ENCODE results near the gene ZNF429. TPM values are rescaled to one million over a fixed set of nuclear protein-coding genes. Genes with fewer than 3 reads are reported as not detected.
"Not testable (repeated sequence)": the region's sequence is repeated elsewhere in the genome, so short reads cannot be mapped to it uniquely, and the experiment has no call there.

Gene ZNF429
- total RNA-seq, 1 donor from 2014 or later, result 10.8 TPM

DNA sequence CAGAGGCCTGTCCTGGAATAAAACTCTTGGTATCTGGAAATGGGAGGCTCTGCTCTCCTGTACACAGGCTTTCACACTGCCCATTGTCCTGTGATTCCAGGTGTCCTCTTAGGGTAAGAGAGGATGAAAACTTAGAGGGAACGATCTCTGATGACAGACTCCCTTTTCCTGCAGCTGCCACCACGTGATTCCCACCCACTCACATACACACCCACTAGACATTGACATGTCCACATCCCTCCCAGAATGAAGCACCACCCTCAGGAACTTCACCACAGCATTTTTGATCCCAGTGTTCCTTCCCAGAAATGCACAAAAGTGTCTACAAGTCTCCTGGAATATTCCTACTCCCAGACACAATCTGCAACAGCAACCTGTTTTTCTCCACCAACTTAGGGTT lies 8.2 kb downstream of the ZNF429 start:
- DNase-seq (ENCODE audit: low read depth), result no peak

DNA sequence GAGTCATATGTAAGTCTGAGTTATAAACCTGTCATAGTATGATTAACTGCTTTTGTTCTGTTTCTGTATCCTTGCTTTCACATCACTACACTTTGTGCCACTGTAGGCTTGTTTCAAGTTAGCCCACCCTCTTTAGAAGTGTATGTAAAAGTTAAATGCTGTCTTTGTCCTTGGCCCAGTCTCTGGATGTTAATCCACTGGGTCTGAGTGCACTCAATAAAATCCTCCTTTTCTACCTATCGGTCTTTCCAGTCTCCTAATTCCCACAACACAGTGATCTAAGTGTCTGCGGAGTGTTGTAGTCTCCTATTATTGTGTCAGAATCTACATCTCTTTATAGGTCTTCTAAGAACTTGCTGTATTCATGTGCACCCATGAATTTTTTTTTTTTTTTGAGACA lies 14.1 kb downstream of the ZNF429 start:
- no peak for DNase-seq (ENCODE audit: low read depth)

DNA sequence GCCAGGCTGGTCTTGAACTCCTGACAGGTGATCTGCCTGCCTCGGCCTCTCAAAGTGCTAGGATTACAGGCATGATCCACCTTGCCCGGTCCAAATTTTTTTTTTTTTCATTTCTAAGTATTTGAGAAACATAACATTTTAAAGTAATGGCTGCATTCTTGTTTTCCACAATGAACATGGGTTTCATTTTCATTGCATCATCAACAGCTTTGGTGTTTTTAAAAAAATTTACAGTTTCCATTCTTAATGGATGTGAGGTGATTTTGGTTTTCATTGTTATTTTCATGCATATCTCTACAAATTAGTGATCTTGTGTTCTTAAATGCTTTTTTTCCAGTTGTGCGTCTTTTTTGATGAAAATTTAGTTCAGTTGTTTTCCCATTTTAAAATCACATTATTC lies 27.5 kb downstream of the ZNF429 start:
- DNase-seq (ENCODE audit: low read depth), result no peak

DNA sequence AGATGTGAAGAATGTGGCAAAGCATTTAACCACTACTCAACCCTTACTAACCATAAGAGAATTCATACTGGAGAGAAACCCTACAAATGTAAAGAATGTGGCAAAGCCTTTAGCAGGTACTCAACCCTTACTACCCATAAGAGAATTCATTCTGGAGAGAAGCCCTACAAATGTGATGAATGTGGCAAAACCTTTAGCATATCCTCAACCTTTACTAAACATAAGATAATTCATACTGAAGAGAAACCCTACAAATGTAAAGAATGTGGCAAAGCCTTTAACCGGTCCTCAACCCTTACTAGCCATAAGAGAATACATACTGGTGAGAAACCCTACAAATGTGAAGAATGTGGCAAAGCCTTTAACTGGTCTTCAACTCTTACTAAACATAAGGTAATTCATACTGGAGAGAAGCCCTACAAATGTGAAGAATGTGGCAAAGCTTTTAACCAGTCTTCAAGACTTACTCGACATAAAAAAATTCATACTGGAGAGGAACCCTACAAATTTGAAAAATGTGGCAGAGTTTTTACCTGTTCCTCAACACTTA lies 31.4 kb downstream of the ZNF429 start:
- not testable (repeated sequence) for DNase-seq (ENCODE audit: low read depth)

DNA sequence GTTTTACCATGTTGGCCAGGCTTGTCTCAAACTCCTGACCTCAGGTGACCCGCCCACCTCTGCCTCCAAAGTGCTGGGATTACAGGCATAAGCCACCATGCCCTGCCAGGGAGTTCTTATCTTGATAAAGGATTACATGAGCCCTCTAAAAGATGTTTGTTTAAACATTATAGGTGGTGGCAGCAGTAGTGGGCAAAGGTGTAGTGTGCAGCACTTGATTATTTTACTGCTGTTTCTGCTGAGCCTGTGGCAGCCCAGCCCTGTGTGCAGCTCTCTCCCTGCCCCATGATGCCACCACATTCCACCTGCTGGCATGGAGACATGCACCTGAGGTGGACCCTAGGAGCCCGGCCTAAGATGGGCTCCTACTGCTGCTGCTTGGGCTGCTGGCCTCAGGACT lies 54.0 kb downstream of the ZNF429 start:
- DNase-seq (ENCODE audit: low read depth), result no peak

DNA sequence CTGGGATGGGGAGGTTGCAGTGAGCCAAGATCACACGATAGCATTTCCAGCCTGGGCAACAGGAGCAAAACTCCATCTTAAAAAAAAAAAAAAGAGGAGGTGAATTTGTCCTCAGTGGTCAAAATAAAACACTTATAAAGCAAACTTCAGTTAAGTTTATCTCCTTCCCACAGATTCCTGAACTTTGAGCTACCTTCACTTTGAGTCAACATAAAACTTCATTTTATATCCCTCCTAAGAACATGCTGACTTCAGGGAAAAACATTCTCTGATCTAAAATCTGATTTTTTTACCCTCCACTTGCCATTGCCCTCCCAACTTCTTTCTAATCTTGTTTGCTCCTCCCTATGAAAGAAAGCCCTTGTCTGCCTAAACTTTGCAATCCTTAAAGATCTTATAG lies 59.0 kb downstream of the ZNF429 start:
- no peak for DNase-seq (ENCODE audit: low read depth)

DNA sequence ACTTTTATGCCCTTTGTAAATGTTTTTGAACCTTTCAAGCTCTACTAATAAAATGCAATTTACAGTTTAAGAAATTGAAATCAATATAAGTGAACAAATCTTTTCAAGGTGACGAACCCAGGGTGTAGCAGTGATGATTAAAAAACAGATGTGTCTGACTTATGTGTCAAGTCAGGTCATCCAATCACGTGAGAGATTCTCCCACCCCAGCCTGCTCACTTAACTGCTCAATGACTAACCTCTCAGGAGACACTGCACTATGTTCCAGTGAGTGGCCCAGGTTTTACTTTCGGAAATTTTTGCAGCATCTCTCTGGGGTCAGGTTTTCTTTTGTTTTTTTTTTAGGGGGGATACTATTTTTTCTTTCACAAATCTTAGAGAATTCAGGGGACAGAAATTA lies 60.7 kb downstream of the ZNF429 start:
- peak; percentile 25 for DNase-seq (ENCODE audit: low read depth)

DNA sequence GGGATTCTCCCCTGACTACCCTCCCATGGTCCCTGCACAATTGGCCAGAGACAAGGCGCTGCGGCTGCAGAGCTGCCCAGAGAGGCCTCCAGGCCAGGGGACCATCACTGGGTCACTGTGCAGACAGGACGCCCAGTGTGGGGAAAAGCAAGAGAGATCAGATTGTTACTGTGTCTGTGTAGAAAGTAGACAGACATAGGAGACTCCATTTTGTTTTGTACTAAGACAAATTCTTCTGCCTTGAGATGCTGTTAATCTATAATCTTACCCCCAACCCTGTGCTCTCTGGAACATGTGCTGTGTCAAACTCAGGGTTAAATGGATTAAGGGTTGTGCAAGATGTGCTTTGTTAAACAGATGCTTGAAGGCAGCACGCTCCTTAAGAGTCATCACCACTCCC lies 62.4 kb downstream of the ZNF429 start:
- not testable (repeated sequence) for DNase-seq (ENCODE audit: low read depth)

DNA sequence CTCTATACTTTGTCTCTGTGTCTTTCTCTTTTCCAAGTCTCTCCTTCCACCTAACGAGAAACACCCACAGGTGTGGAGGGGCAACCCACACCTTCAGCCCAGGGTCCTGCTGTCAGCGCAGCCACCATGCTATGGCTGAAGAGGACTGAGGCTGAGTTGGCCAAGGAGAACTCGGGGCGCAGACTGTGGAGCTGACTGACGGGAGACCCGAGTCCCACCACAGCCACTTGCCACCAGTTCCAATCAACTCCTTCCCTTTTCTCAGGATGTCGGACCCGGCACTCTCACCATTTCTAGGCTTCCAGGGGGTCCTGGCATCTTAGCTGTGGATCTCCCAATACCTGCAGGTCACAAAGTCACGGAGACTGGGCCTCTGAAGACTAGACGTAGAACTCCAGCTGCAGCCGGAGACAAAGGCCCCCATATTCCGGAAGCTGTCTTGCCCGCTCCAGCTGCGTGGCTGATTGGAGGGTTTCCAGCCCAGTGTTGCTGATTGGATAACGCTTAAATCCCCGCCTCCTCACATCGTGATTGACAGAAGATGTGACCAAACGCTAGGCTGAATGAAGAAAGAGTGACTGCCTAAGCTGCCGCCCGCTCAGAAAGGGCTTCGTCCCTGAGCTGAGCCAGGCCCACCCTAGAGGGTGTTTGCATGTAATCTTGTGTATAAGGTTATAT lies 63.6 kb downstream of the ZNF429 start:
- DNase-seq (ENCODE audit: low read depth), result peak; percentile 91

DNA sequence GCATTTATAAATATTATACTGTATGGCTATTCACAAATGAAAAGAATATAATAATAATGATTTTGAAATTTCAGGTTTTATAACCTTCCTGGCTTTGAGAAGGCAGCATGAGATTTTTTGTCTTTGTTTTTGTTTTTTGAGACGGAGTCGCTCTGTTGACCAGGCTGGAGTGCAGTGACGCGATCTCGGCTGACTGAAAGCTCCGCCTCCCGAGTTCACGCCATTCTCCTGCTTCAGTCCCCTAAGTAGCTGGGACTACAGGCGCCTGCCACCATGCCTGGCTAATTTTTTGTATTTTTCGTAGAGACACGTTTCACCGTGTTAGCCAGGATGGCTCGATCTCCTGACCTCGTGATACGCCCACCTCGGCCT lies 64.1 kb downstream of the ZNF429 start:
- peak; percentile 48 for DNase-seq (ENCODE audit: low read depth)

DNA sequence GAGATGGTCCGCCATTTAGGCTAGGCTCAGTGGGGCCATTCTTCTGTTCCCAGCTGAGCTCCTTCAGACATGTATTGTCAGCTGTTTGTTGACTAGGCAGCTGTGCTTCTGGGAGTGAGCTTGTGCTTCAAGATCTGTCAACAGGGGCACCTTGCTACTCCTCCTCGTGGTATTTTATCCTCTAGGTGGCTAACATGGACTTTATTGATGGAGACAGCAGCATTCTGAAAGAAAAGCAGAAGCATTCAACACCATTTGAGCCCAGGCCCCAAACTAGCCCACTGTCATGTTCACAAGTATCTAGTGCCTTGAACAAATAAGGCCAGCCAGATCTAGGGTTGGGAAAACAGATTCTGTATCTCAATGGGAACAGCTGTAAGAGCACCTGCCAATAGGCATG lies 65.9 kb downstream of the ZNF429 start:
- no peak for DNase-seq (ENCODE audit: low read depth)

DNA sequence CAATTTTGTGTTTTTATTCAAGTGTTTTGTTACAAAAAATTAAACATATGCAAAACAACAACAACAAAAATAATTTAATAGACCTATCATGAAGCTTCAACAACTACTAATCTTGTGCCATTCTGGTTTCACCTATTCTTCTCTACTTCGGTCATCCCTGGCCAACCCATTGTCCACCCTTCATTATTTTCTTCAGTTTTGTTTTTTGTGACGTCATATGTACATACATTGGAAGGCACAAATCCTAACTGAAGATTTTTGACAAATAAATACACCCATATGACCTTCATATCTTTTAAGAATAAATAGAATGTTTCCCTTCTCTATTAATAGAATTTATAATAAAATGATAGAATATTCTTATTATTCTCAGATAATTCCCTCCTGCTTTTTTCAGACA lies 69.2 kb downstream of the ZNF429 start:
- DNase-seq (ENCODE audit: low read depth), result no peak

DNA sequence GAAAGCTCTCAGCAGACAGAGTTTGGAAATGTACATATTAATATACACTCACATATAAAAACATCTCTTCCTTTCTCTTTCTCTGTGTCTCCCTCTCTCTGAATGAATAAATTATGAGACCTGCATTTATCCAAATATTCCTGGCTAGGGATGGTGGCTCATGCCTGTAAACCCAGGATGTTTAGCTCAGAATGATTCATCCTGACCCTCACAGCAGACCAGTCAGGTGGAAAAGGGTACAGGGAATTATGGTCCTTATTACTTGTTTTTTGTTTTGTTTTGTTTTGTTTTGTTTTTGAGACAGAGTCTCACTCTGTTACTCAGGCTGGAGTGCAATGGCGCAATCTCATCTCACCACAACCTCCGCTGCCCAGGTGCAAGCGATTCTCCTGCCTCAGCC lies 71.1 kb downstream of the ZNF429 start:
- no peak for DNase-seq (ENCODE audit: low read depth)

DNA sequence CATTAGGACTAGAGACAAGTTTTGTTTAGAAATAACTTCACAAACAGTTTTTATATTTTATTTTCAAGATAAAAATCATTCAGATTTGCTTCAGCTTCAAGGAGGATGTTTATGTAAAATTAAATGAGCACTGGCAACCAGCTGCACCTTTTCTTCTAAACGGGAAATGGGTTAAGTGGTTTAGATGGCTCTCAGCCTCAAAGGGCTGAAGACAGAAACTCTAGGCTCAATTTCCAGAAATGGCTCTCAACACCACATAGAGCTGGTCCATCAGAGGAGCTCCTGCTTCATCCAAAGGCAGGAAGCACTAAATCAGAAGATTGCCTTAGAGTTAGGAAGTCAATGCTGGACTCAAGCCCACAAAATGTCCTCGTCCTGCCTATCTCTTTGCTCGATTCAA lies 74.7 kb downstream of the ZNF429 start:
- no peak for DNase-seq (ENCODE audit: low read depth)

DNA sequence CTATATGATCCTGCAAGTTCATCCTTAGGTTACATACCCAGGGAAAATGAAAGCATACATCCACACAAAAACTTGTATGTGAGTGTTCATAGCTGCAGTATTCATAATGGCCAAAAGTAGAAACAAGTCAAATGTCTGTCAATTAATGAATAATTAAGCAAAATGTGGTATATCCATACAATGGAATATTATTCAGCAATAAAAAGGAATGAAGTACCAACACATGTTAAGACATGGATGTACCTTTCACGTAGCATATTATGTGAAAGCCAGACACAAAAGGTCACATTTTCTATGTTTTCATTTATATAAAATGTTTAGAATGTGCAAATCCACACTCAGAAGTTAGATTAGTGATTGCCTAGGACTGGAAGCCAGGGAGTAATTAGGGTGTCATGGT lies 75.4 kb downstream of the ZNF429 start:
- no peak for DNase-seq (ENCODE audit: low read depth)

DNA sequence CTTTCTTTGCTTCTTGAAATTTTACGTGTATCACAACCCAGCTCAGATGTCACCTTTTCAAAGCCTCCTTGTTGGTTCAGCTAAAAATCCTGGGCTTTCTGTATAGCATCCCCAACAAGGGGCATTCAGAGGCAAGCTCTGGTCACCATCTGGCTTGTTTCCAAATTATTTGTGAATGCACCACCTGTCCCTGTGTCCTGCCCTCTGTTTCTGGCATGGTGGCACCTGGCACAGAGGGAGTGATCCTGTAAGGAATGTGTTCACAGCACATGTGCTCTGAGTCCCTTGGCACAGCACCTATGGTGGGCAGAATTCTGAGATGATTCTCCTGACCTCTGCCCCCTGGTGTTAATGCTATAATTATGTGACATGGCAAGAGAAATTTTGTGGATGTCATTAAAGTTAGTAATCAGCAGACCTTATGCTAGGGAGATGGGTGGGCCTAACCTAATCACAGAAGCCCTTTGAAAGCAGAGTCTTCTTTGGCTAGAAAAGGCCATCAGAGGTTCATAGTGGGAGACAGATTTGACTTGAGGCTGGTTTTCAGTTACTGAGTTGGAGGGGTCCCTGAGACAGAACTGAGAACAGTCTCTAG lies 76.3 kb downstream of the ZNF429 start:
- DNase-seq (ENCODE audit: low read depth), result no peak

DNA sequence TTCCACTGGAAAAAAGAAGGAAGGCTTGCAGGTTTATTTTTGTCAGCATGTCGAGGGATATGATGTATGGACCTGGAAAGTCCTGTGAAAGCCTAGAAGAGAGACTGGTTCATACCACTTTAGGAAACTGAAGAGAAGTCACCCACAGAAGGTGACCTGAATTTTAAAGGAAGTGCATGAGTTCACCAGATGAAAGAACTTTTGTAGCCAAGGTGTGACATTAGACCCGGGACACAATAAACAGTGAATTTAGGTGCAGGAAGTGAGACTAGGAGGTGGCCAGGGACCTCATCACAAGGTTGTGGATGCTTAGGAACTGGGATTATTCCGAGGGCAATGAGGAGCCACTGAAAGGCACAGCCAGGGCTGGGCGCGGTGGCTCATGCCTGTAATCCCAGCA lies 79.1 kb downstream of the ZNF429 start:
- DNase-seq (ENCODE audit: low read depth), result no peak

DNA sequence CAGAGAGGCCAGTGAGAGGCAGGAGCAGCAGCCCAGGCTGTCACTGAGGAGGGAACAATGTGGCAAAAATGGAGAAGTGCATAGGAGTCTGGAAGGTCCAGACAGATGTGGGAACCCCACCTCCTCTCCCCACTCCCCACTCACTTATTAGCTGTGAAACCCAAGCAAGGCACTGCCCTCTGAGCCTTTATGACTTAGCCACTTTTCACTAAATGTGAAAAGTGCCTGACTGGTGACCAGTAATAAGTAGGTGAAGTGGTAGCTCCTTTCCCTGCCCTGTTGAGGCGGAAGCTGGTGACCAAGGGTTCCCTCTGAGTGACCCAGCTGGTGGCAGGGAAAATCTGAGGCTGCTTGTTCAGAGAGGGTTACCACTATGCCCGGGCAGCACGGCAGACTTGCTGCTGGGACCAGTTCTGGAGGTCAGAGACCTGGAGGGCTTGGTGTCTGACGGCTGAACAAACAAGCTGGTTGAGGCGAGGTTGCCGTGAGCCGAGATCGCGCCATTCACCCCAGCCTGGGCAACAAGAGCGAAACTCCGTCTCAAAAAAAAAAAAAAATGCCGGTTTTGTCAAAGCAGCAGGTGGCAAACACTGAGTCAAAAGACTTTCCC lies 80.0 kb downstream of the ZNF429 start:
- no peak for DNase-seq (ENCODE audit: low read depth)

DNA sequence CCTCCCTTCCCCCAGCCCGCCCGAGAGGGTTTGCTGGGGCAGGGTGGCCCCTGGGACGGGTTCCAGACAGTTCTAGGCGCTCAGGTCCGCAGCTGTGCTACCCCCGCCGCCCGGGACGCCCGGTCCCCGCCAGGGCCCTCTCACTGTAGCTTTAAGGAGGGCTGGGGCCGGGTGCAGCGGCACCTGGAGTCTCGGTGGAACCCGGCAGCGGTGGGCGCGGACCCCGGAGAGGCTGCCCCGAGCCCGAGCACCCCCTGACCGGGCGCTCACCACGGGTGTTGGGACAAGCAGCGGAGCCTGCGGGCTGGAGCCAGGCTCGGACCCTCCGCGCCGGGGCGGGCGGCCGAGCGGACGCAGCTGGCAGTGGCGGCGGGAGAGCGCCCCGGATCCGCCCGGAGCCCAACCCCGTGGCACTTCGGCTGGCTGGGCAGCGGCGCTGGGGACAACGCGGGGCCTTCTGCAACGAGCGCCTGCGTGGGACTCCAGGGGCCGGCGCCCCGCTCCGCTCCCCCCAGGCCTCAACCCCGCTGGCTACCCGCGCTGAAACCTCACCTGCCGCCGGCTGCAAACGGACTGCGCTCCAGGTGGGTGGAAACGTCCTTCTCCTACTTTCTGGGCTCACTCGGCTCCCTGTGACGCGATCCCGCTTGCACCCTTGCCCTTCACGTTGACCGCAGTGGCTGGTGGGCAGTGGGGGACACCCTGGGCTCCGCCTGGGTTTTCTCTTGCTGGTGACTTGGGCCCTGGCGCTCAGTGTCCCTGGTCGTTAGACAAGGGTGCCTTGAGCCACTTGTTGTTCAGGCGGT lies 81.1 kb downstream of the ZNF429 start:
- no peak for DNase-seq (ENCODE audit: low read depth)

DNA sequence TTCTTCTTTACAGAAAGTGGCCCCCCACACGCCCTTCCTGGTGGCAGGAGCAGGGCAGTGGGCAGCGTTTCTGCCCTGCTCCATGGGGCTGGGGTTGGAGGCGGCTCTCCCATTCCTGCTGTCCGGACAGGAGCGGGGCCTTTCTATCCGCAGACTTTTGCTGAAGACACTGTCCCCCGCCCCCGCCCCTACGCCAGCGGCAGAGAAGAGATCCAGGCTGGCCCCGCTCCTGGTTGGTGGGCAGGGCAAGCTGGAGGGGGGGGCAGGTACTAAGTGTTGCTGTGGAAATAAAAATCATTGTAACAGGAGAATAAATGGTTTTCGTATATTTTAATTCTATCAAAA lies 81.7 kb downstream of the ZNF429 start:
- no peak for DNase-seq (ENCODE audit: low read depth)

DNA sequence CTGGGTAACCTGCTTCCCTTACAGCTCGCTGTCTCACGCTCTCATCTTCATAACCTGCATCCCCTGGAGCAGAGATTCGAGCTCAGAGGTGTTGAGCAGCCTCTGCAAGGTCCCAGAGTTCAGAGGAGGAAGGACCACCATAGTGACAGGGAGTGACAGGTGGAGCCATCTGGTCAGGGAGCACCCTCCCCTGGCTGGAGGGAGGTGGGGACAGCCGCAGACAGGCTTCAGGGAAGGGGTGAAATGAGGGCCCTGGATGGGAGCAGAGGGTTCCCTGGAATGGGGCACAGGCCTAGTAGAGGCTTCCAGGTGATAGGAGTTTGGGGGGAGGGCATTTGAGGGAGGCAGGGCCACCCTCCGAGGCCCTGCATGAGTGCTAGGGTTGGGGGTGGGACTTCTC lies 82.1 kb downstream of the ZNF429 start:
- DNase-seq (ENCODE audit: low read depth), result no peak

DNA sequence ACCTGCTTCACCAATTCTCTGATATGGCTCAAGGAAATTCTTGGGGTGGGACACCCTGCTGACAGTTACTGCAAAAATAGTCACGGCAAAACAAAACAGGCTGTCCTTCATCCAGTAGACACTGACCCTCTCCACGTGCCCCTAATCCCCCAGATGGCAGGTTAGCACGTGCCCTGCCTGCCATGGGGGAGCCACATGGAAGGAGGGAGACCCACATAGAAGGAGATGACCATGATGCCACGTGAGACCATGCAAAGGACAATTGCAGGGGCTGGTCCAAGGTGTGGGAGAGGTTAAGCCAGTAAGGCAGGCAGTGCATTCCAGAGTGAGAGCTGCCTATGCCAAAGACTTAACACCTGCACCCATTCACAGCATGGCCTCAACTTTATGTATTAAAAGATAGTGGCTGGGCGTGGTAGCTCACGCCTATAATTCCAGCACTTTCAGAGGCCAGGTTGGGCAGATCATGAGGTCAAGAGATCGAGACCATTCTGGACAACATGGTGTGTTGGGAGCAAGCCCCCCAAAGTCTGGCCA lies 82.7 kb downstream of the ZNF429 start:
- DNase-seq (ENCODE audit: low read depth), result no peak

Data from renal cortical epithelial cell (primary cell).